Left ventricle myocardium inferior (tissue), 1 donor: ENCODE results near the gene TMEM132E. TPM values are rescaled to one million over a fixed set of nuclear protein-coding genes. Genes with fewer than 3 reads are reported as not detected.

Source experiments
- DNase-seq: peaks from one replicate; pipeline ENCODE4 v3.0.0-alpha.2; 2020
- H3K27ac ChIP-seq: fragments of 200-600 bp; replicated peaks from 2 replicates; pipeline ENCODE4 v1.8.0; 2021
- H3K27me3 ChIP-seq: fragments of 200-600 bp; 2 replicates; pipeline ENCODE4 v1.8.0; 2021; ENCODE audit warnings: low read depth
- H3K36me3 ChIP-seq: fragments of 200-600 bp; 2 replicates; pipeline ENCODE4 v1.8.0; 2021
- H3K4me1 ChIP-seq: fragments of 200-600 bp; 2 replicates; pipeline ENCODE4 v1.8.0; 2021
- H3K4me3 ChIP-seq: fragments of 200-600 bp; 2 replicates; pipeline ENCODE4 v1.8.0; 2021; ENCODE audit warnings: mild to moderate bottlenecking, moderate library complexity
- H3K9me3 ChIP-seq: fragments of 200-600 bp; replicated peaks from 2 replicates; pipeline ENCODE4 v1.8.0; 2021
- intact Hi-C: fragments of 100-400 bp; cut with micrococcal nuclease; formaldehyde crosslinking; loops from one replicate; pipeline ENCODE4 v1.11.0; 2022
- total RNA-seq: library from RNA; stranded (reverse); fragmentation: NEBNext Ultra II Directional; extraction: Animal tissue kit (Norgen Biotek cat#: 25700); gene quantifications from one replicate; pipeline ENCODE4 v1.2.1, GENCODE V29; 2021
- TF ChIP-seq, protein P1 (sequence below): fragments of 200-600 bp; IDR thresholded peaks from 2 replicates; pipeline ENCODE4 v1.8.0; 2021; ENCODE audit warnings: antibody characterized with exemption, mild to moderate bottlenecking, borderline replicate concordance
- donor health status: DM: no; HTN: yes; CAD: no; lungs with severe emphysema.

The TMEM132E gene
- total RNA-seq, 1 donor from 2014 or later: 0.05 TPM

DNA sequence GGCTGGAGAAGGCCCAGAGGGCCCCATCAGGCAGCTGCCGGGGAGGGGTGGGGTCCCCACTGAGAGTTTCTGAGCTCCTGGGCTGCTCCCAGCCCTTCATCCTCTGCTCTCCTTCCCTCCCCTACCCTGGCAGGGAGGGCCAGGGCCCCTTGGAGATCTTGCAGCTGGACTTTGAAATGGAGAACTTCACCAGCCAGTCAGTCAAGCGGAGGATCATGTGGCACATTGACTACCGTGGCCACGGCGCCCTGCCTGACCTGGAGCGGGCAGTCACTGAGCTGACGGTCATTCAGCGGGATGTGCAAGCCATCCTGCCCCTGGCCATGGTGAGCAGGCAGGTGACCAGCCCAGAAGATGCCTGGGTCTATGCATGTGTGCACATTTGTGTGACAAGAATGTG, 49.5 kb downstream of the TMEM132E start:
- no peak overlapping the region for H3K4me3 ChIP-seq
- peaks cover 100% of the 10 kb centered on the region for H3K27me3 ChIP-seq
- H3K27ac ChIP-seq: no peak overlapping the region
- no peaks in the 10 kb centered on the region for H3K36me3 ChIP-seq
- intact Hi-C loops: no loop called here
- H3K9me3 ChIP-seq: no peaks in the 10 kb centered on the region
- TF ChIP-seq, protein P1, sequence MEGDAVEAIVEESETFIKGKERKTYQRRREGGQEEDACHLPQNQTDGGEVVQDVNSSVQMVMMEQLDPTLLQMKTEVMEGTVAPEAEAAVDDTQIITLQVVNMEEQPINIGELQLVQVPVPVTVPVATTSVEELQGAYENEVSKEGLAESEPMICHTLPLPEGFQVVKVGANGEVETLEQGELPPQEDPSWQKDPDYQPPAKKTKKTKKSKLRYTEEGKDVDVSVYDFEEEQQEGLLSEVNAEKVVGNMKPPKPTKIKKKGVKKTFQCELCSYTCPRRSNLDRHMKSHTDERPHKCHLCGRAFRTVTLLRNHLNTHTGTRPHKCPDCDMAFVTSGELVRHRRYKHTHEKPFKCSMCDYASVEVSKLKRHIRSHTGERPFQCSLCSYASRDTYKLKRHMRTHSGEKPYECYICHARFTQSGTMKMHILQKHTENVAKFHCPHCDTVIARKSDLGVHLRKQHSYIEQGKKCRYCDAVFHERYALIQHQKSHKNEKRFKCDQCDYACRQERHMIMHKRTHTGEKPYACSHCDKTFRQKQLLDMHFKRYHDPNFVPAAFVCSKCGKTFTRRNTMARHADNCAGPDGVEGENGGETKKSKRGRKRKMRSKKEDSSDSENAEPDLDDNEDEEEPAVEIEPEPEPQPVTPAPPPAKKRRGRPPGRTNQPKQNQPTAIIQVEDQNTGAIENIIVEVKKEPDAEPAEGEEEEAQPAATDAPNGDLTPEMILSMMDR: no peak
- no peak for DNase-seq
- no peaks in the 10 kb centered on the region for H3K4me1 ChIP-seq

DNA sequence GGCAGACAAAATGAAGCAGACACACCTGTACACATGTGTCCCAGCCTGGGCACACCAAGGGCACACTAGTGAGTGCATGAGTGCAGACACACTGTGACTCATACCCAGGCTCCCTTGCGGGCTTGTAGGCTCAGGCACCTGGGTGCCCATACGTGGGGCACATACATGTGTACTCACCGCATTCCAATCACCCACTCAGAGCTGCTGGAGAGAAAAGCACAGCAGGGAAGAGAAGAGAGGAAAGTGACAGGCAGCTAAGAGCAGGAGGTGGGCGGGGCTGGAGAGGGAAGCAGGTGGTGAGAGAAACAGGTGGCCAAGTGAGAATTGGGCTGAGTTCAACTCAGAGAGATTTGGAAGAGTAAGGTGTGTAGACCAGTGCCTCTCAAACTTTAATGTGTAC, 54.0 kb downstream of the TMEM132E start:
- Histone ChIP-seq H3K4me3 (no peak overlapping the region), H3K27me3 (peaks cover 100% of the 10 kb centered on the region), H3K27ac (no peak overlapping the region), H3K9me3 (no peaks in the 10 kb centered on the region), H3K36me3 (no peaks in the 10 kb centered on the region), H3K4me1 (peaks cover 9% of the 10 kb centered on the region)
- intact Hi-C loops: no loop called here
- no peak for DNase-seq
- TF ChIP-seq, protein P1: no peak

DNA sequence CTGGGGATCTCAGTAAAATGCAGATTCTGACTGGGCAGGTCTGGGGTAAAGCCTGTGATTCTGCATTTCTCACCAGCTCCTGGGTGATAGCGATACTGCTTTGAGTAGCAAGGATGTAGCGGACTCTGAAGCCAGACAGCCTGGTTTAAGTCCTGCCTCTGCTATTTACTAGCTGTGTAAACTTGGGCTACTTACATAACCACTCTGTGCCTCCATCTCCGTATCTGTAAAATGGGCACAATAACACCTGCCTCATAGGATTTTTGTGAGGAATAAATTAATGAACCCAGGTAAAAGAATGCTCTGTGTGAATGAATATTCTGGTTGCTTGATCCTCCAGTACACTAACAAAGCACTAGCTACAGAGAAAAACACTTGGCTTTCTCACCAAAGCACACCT, 54.4 kb downstream of the TMEM132E start:
- no peaks in the 10 kb centered on the region for H3K9me3 ChIP-seq
- H3K27ac ChIP-seq: no peak overlapping the region
- TF ChIP-seq, protein P1: no peak
- intact Hi-C loops: no loop called here
- peaks cover 9% of the 10 kb centered on the region for H3K4me1 ChIP-seq
- no peak for DNase-seq
- peaks cover 100% of the 10 kb centered on the region for H3K27me3 ChIP-seq
- no peaks in the 10 kb centered on the region for H3K36me3 ChIP-seq
- H3K4me3 ChIP-seq: no peak overlapping the region

DNA sequence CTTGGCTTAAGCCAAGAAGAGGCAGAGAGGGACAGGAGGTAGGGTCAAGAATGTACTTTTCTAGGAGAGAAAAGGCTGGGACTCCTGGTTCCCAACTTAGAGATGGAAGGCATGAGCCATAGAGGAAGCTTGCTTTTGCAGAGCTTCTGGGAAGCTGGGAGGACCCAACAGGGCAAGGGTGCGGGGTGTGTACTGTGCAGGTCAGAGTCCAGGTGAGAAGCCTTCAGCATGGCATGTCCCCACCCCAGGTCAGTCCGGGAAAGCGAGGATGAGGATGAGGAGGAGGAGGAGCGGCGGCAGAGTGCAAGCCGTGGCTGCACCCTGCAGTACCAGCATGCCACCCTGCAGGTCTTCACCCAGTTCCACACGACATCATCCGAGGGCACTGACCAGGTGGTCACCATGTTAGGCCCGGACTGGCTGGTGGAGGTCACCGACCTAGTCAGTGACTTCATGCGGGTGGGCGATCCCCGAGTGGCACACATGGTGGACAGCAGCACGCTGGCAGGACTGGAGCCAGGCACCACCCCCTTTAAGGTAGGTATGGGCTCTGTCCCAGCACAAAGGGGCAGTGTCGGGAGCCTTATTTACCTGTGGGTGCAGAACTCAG, 55.3 kb downstream of the TMEM132E start:
- DNase-seq: no peak
- TF ChIP-seq, protein P1: no peak
- H3K9me3 ChIP-seq: no peaks in the 10 kb centered on the region
- intact Hi-C loops: no loop called here
- H3K27me3 ChIP-seq: peaks cover 100% of the 10 kb centered on the region
- H3K4me1 ChIP-seq: peaks cover 9% of the 10 kb centered on the region
- no peaks in the 10 kb centered on the region for H3K36me3 ChIP-seq
- H3K27ac ChIP-seq: no peak overlapping the region
- H3K4me3 ChIP-seq: no peak overlapping the region

DNA sequence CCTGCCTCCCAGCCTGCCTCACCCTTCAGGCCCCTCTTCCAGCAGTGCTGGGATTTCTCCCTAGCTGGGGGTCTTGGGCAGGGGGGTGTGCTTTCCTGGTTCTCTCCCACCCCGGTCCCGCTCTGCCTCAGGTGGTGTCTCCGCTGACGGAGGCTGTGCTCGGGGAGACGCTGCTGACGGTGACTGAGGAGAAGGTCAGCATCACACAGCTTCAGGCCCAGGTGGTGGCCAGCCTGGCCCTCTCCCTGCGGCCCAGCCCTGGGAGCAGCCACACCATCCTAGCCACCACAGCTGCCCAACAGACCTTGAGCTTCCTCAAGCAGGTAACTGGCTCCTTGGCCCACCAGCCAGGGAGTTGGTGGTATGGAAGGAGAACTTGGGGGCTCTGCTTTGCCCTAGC, 56.5 kb downstream of the TMEM132E start:
- no peak overlapping the region for H3K4me3 ChIP-seq
- TF ChIP-seq, protein P1: no peak
- intact Hi-C loops: no loop called here
- H3K9me3 ChIP-seq: no peaks in the 10 kb centered on the region
- H3K36me3 ChIP-seq: no peaks in the 10 kb centered on the region
- H3K27ac ChIP-seq: no peak overlapping the region
- DNase-seq: no peak
- peaks cover 100% of the 10 kb centered on the region for H3K27me3 ChIP-seq
- H3K4me1 ChIP-seq: peaks cover 9% of the 10 kb centered on the region
